PC-3 (cell line): ENCODE data around the gene LRRC55.

Experiments
- CTCF ChIP-seq: fragments of 300-600 bp; sonication (generic); conservative IDR thresholded peaks from 2 replicates; pipeline ENCODE4 v1.5.1; 2017; ENCODE audit warnings: antibody characterized with exemption, low read depth, mild to moderate bottlenecking, low read length
- EZH2phosphoT487 ChIP-seq: fragments of 300-600 bp; sonication (generic); IDR thresholded peaks from 2 replicates; pipeline ENCODE4 v1.6.1; 2018; ENCODE audit warnings: mild to moderate bottlenecking, antibody characterized with exemption, low read length, borderline replicate concordance

GRCh38 chr11:57140568-57140967 lies 41.2 kb upstream of the LRRC55 start:
- TF ChIP-seq CTCF = no peak
- TF ChIP-seq EZH2phosphoT487 = no peak
